Limb (tissue), 2 donors: ENCODE results near the gene QPCTL.

Experiments
- DNase-seq, 2 donors: peaks; one replicate each; pipeline ENCODE4 v3.0.0-alpha.2; 2016; ENCODE audit errors: extremely low spot score in 2 of 2

The QPCTL gene

DNA sequence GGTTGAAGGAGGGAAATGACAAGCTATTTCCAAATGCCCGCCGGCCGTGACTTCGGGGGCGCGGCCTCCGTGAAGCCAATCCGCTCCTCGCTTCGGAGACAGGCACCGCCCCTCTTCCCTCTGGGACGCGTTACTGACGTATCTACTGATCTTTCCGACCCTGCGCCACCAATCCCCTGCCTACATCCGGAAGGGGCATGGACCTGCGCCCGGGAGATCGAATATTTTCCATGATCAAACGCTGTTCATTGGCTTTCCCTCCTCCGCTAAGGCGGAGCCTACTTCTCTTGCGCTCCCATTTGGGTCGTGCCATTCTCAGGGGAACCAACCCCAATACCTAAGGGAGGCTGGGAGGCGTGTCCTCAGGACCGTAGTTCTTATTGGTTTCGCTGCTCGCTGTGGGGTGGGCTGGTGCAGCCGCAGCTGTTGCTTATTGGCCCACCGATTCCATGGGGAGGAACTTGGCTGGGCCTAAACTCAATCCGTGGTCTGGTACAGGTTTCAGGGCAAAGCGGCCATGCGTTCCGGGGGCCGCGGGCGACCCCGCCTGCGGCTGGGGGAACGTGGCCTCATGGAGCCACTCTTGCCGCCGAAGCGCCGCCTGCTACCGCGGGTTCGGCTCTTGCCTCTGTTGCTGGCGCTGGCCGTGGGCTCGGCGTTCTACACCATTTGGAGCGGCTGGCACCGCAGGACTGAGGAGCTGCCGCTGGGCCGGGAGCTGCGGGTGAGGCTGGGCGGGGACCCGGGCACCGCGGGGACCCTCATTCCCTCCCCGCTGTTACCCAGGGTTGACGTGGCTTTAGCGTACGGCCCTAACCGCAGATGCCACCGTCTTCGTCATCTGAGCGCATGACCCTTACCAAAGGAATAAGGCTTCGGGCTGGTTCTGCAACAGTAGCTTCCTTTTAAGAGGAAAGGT is at the start of gene QPCTL:
Gene QPCTL, plus strand, starts transcription at position 480 of the 919 bp plus-strand sequence. Its CDS starts 38 bp downstream, at position 518.
- DNase-seq = peak; percentile 96 to 97

DNA sequence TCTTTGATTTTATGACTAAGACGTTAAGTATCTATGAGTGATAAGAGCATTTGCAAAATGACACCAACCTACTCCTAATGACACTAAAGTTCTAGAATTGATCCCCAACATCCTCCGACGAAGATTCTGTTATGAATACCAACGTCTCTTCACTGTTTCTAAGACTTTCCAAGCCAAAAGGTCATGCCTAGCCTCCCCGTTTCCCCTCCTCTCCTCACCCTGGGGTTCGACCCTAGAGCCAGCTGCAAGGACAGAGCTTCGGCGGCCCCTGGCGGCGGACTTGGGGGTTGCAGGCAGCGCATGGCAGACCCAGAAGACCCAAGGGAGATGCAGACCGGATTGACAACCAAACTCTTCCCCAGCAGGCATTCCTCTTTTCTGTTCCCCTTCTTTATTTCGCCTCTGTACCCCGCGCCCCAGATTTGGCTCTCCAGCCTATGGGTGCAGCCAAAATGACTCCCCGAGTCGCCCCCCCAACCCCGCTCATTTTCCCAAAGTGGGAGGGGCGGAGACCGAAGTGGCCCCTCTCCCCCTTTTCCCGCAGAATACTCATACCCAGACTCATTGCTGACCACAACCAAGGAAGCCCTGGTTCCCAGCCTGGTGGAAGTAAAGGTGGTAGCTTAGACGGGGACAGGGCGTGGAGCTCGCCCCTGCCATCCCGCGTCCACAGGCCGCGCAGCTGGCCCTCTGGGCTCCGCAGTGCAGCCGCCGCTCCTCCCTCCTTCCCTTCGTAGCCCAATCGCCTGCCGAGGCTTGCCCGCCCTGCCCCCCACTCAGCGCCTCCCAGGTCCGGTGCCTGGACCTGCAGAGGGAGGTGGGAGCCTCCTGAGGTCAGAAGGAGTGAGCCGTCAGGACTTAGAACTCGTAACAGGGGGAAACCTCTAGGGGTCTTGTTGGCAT is 49.2 kb upstream of the QPCTL start:
- DNase-seq = peak; percentile 81 to 95

DNA sequence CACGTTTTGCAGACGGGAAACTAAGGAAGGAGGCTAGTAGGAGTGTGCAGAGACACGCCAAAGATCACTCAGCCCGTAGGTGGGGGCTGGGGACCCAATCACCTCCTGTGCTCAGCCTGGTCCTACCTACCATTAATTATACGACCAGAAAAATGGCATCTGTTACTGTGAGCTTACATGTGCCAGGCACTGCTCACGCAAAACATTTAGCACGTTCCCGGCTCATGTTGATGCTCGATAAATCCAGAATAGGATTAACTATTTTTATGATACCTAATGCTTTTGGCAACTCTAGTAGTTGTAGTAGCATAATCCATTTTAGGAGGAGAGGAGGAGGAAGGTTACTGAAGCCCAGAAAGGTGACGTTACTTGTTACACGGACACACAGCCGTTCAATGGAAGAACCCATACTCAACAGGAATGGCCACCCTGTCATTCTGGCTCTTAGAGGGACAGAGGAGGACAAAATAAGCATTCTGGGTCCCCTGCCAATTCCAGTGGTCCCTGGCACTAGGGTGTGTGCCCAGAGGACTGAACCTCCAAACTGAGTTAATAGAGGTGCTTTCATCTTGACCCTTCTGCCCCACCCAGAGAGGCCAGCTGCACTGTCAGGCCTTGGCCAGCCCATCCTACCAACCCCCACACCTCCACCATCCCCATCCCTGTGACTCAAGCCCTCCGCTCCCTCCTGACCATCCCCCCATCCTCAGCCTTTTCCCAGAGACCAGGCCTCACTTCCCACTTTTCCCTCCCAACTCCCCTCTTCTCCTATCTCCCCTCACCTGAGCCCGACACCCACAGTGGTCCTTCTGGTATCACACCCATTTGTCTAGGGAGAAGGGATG is 48.3 kb upstream of the QPCTL start:
- DNase-seq = no peak

DNA sequence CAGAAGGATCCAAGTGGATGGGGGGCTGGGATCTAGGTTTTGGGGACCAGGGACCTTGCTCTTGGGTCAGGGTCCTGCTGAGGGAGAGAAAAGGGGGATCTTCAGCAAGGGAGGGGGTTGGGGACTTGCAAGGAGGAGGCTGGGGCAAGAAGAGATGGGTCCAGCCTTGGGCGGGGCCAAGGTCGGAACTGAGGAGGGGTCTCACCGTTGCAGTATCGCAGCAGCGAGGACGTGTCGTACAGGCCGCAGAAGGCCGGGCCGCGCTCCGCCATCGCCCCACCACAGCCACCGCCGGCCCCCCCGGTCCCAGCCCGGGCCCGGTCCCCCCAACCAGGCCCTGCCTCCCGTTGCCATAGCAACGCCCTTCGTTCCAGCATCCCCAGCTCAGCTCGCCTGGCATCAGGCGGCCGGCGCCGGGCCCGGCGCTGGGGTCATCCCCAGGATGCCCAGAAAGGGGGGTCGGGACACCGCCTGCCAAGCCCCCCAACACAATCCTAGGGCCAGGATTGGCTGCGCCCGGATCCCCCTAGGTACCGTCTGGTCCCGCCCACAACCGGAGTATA is 47.3 kb upstream of the QPCTL start:
- no peak for DNase-seq

DNA sequence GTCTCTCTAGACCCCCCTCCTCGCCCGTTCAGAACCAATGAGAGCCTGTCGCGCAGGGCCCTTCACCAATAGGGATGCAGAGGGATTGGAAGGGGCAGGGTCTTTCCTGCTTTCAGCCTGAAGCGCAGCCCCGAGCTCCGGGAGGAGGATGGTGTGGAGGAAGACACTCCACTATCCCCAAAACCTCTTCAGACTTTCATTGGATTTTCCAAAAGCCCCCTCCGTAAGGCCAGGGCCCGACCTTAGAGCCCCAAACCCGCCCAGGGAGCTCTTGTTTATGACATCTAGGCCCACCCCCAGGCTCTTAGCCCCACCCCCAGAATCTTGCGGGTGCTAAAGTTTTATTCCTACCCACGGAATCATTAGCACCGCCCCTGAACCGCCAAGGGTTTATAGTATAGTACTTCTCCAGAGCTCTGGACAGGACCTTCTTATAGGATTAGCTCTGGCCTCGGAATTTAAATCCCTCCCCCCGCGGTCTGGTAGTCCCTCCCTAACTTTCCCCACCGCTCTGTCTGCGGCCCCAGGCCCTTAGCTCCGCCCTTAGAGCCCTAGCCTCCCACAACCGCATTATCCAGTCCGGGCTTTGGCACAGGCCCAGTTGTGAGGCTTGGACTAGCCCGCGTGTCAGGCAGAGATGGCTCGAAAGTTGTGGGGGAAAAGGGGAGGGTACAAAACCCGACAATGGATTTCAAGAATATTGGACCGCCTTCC is 46.7 kb upstream of the QPCTL start:
- DNase-seq = peak; percentile 77 to 87

DNA sequence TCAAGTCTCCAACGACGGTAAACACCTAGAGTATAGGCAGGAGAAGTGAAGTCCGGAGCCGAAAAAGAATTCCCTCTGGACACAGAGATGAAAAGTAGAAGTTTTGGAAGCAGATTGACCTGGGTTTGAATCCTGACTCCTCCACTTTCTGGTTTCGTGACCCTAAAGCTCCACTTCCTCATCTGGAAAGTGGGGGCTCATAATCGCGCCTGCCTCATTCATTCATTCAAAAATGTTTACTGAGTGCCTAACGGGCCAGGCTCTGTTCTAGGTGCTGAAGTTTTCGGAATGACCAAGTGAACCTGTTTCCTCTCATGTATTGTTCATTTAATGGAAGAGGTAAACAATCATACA is 46.1 kb upstream of the QPCTL start:
- no peak for DNase-seq

DNA sequence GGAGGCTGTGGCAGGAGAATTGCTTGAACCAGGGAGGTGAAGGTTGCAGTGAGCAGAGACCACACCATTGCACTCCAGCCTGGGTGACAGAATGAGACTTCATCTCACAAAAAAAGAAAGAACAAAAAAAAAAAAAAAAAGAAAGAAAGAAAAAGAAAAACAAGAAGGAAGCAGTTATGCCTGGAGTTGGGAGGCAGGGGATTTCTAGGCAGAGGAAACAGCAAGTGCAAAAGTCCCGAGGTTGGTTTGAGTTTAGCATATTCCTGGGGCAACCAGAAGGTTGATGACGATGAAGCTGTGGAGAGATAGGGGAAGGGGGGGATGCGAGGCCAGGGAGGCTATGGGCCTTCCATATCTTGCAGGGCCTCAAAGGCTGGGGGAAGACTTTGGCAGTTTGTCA is 41.7 kb upstream of the QPCTL start:
- DNase-seq = no peak

DNA sequence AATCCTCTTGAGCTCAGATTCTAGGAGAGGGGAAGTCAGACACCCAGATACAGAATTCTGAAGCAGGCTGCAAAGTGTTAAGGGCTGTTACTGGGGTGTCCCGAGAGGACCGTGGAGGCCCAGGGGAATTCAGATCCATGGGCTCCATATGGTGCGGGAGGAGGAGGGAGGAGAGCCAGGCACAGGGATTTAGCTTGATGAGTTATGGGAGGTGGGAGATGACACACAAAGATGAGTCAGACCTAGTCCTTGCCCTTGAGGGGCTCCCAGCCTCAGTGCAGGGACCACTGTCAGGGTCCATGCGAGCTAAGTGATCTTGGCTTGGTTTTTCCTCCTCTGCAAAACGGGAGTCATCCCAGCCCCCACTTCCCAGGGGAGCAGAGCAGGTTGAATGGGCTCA is 38.8 kb upstream of the QPCTL start:
- no peak for DNase-seq

DNA sequence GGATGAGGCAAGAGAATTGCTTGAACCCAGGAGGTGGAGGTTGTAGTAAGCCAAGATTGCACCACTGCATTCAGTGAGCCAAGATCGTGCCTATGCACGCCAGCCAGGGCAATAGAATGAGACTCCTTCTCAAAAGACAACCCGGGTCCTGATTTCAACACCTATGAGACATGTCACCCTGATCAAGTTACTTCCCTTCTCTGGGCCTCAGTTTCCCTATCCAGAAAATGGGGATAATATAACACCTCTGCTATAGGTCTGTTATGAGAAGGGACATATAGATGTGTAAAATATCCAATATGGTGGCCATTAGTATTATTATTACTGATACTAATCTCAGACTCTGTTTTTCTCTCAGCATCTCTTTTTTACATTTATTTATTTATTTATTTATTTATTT is 37.4 kb upstream of the QPCTL start:
- no peak for DNase-seq

DNA sequence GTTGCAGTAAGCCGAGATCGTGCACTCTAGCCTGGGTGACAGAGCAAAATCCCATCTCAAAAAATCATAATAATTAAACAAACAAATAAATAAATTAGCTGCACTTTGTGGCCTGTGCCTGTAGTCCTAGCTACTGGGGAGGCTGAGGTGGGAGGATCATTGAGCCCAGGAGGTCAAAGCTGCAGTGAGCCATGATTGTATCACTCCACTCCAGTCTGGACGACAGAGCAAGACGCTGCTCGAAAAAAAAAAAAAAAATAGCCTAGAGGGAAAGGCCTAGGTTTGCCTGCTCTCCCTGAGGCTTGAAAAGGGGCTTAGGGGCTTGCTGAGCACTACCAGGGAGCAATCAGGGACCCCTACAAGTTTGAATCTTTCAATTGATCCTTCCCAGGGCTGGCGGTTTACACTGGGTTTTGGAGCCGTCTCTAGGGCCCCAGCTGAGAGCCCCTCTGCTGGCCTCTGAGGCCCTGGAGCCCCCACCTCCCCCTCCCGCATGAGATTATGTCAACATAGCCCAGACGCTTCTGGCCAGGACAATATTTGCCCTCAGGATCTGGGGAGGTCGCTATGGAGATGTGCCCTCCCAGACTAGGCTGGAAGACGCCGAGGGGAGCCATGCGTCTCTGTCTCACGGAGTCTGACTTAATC is 34.8 kb upstream of the QPCTL start:
- no peak for DNase-seq

DNA sequence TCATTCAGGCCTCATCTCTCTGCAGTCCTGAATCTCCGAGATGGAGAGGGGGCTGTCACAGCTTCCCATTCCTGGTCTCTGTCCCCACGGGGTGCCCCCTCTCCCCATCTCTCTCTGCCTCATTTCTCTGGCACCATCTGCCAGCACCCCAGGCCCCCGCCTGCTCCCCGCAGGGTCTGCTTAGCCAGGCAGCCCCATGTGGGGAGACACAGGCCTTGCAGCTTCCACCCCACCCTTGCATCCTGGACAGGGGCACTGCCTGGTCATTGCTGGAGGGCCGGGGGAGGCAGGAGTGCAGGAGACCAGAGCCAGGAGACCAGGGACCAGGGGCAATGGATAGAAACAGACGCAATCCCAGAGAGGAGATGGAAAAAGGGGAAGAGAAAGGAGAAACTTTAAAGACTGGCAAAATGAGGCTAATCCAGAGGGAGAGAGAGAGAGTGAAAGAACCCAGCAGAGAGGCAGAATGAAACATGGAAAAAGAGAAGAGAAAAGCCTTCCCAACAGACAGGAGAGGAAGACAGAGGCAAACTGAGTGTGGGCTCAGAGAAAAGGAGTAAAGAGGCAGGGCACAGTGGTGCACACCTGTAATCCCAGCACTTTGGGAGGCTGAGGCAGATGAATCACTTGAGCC is 33.3 kb upstream of the QPCTL start:
- DNase-seq = no peak

DNA sequence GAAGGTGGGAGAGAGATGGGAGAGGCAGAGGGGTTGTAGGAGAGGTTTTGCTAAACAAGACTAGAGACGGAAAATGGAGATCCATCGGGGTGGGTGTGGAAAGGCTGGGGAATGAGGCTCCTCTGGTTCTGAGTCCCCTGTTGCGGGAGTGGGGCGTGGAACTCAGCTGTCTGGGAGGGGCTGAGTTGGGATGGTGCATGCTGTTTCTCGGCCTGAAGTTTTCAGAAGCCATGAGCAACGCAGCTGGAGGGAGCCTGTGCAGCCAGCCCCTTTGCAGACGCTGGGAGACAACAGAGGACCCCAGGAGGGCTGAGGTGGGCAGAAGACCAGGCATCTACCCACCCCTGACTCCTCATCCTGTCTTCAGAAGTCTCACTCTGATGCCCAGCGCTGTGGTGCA is 31.8 kb upstream of the QPCTL start:
- DNase-seq = no peak

DNA sequence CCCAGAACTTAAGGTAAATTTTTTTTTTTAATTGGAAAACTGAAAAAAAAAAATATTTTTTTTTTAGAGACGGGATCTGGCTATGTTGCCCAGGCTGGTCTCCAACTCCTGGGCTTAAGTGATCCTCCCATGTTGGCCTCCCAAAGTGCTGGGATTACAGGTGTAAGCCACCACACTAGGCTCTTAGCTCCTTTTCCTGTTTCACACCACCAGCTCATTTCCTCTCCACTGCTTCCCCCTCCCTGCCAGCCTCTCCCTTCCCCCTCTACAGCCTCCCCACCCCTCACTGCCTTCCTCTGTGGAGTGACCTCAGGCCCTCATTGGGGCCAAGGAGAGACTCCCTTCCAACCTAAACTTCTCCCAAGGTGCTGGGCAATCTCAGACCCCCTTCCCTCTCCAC is 28.7 kb upstream of the QPCTL start:
- DNase-seq = no peak

DNA sequence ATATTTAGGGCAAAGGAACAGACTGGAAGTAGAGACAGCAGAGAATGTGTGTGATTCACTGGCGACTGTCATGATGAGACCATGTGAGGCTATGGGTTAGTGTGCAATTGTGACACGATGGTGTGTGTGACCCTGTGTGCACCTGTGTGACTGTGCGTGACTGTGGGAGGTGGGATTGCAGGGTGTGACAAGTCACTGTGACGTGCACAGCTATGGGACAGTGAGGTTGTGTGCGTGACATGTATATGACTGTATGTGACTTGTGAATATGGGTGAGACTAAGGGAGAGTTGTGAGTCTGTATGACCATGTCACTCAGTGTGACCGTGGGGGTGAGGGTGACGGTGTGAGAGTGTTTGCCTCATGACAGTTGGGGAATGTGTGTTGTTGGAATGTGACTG is 27.9 kb upstream of the QPCTL start:
- DNase-seq = no peak

DNA sequence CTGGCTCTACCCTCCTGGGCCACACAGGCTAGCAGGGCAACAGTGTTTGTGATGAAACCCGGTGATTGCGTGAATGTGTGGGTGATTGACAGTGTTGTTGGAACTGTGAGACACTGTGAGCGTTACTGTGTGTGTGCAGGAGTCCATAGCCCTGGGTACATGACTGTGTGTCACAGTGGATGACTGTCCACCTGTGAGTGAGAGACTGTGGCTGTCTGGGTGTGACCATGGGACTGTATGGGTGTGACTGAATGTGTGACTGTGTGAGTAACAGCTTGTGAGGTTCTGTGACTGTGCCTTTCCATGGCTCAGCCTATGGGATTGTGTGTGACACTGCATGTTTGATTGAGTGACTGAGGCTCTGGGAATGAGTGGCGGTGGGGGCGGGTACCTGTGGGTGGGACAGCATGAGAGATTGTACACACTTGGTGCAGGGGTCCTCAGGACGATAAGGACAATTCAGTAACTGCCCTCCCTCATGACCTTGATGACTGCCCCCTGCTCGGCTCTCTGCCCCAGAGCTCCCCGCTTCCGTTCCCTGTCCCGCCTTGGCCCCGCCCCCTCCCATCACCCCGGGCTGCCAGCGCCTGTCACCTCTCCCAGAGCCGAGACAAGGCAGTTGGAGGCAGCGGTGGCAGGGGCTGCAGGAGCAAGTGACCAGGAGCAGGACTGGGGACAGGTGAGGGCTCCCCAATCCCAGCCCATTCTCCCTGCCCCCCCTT is 24.7 kb upstream of the QPCTL start, which contains the start of gene GIPR:
Gene GIPR, plus strand, starts transcription at position 602 of the 722 bp plus-strand sequence. CDS start 1,300 bp downstream, outside the sequence.
- DNase-seq = peak in 1 of 2 donors; percentile 34

DNA sequence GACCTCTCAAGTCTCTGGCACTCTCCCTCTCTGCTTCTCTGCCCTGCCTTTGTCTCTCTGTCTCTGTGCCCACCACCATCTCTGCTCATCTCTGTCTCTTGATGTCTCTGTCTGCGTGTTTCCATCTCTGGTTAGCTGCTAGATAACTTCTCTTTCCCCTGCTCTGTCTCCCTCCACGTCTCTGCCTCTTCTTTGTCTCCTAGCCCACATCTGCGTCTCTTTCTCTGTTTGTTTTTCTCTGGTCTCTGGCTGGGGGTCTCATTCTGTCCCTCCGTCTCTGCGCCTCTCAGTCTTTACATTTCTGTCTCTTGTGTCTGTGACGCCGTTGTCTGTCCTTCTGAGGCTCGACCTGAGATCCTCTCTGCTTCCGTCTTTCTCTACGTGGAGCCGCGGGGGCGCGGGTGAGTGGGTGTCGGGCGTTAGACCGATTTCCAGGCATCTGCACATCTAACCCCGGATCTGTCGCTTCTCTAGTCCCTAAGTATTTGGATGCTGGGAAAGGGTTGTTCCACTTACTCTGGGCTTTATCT is 24.1 kb upstream of the QPCTL start:
- no peak for DNase-seq

DNA sequence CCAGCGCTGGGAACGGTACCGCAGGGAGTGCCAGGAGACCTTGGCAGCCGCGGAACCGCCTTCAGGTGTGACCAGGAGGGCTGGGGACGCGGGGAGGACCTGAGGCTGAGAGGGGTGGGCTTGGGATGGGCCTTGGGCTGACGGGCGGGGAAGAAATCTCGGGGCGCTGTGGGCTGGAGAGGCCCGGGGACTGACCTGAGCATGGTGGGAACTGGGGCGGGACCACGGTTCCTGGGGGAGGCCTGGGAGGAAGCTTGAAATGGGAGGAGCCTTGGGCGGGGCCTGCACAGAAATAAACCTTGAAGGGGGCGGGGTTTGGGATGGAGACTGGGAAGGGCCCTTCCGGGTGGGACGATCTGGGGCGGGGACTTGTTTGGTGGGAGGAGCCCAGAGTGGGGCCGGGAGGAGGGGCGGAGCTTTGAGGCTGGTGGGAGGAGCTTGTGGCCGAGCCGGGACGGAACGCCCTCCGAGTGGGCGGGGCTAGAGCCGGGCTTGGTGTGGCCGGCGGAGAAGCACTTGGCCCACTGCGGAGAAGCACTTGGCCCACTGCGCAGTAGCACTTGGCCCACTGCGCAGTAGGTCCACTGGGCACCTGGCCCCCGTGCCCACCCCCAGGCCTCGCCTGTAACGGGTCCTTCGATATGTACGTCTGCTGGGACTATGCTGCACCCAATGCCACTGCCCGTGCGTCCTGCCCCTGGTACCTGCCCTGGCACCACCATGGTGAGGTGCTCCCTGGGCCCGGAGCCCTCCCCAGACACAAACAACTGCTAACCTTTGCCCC is 21.6 kb upstream of the QPCTL start:
- peak in 1 of 2 donors; percentile 65 for DNase-seq

DNA sequence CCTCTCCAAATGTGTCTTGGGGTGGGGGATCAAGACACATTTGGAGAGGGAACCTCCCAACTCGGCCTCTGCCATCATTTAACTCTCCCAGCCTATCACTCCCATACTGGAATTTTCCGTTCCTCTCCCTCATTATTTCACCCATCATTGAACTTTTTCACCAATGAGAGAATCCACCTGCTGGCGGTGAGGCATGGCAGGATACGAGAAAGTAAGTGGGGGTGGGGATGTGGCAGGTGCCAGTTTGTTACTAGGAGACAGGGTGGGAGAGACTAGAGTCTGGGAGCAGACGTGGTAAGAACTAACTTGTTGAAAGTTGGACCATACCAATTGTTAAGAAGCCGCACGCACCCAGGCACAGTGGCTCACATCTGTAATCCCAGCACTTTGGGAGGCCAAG is 17.5 kb upstream of the QPCTL start:
- DNase-seq = no peak
